Endothelial cell of umbilical vein (primary cell): Measurements from ENCODE around the gene NEU4. TPM values are rescaled to one million over a fixed set of nuclear protein-coding genes. Genes with fewer than 3 reads are reported as not detected.

Experiments
- BruUV-seq: library from RNA; stranded (reverse); fragments of 400-500 nt; replicated peaks from 2 replicates; lab custom pipeline; 2021; lab: Mats Ljungman, UMichigan
- CTCF ChIA-PET: fragments of 300-600, 350-600 bp; sonication (Branson Sonifier 250); formaldehyde crosslinking; loops from one replicate; lab custom pipeline; 2021; ENCODE audit warnings: antibody characterized with exemption, inconsistent platforms; lab: Charles Lee
- POLR2A ChIA-PET: fragments of 300-600, 350-600 bp; sonication (Branson Sonifier 250); formaldehyde crosslinking; loops from one replicate; lab custom pipeline; 2021; ENCODE audit warnings: antibody characterized with exemption, inconsistent platforms; lab: Charles Lee
- DNase-seq: peaks from one replicate; pipeline ENCODE4 v3.0.0-alpha.2; 2011; ENCODE audit warnings: low read depth, low spot score
- FAIRE-seq: peaks from 2 replicates; lab custom pipeline; 2011; peaks lifted over from hg19 to GRCh38; lab: Jason Lieb, UNC
- H2AFZ ChIP-seq: 2 replicates; pipeline ENCODE4 v1.6.0; 2012; ENCODE audit warnings: low read depth, low read length, control low read depth, inconsistent platforms
- H3K27ac ChIP-seq: 2 replicates; pipeline ENCODE4 v1.5.1; 2011; ENCODE audit warnings: low read depth, mild to moderate bottlenecking, control low read depth, low read length, moderate library complexity; ENCODE audit not compliant: insufficient read depth
- H3K27me3 ChIP-seq, 2 experiments: 2 replicates each; pipeline versions ENCODE4 v1.6.0 to v1.6.1; 2011; ENCODE audit warnings: low read length in 2 of 2, mixed read lengths in 1 of 2; ENCODE audit not compliant: control insufficient read depth in 2 of 2, insufficient read depth in 2 of 2
- H3K36me3 ChIP-seq, 2 experiments: 2 replicates in 1 of 2; 3 replicates in 1 of 2; pipeline ENCODE4 v1.5.1; 2011; ENCODE audit warnings: low read length in 2 of 2, mild to moderate bottlenecking in 1 of 2, moderate library complexity in 1 of 2; ENCODE audit not compliant: control insufficient read depth in 2 of 2, insufficient read depth in 2 of 2; ENCODE audit errors: extremely low read depth in 1 of 2
- H3K4me1 ChIP-seq: 3 replicates; pipeline ENCODE4 v1.5.1; 2011; ENCODE audit warnings: mild to moderate bottlenecking, low read length; ENCODE audit not compliant: control insufficient read depth, insufficient read depth; ENCODE audit errors: extremely low read depth
- H3K4me2 ChIP-seq: 2 replicates; pipeline ENCODE4 v1.6.1; 2011; ENCODE audit warnings: low read length, control low read depth, mixed read lengths; ENCODE audit not compliant: insufficient read depth
- H3K4me3 ChIP-seq, 3 experiments: fragments of 200-600 bp in 1 of 3; sonication (generic), shearing (Covaris generic) in 1 of 3; replicated peaks in 1 of 3; 2 replicates each; pipeline ENCODE4 v1.5.1; 2011 to 2016; ENCODE audit warnings: control low read depth in 3 of 3, low read length in 3 of 3, mild to moderate bottlenecking in 2 of 3, inconsistent platforms in 1 of 3, low read depth in 1 of 3, moderate library complexity in 1 of 3; ENCODE audit not compliant: insufficient read depth in 1 of 3
- H3K79me2 ChIP-seq: 2 replicates; pipeline ENCODE4 v1.6.0; 2012; ENCODE audit warnings: low read length, inconsistent platforms; ENCODE audit not compliant: control insufficient read depth, insufficient read depth
- H3K9ac ChIP-seq: replicated peaks from 2 replicates; pipeline ENCODE3; 2011; ENCODE audit warnings: low read length, control low read depth; ENCODE audit not compliant: insufficient read depth; ENCODE audit errors: extremely low read depth
- H3K9me1 ChIP-seq: replicated peaks from 3 replicates; pipeline ENCODE4 v1.6.0; 2011; ENCODE audit warnings: mild to moderate bottlenecking, low read length; ENCODE audit not compliant: control insufficient read depth, insufficient read depth; ENCODE audit errors: extremely low read depth
- H3K9me3 ChIP-seq: replicated peaks from 2 replicates; pipeline ENCODE4 v1.5.1; 2012; ENCODE audit warnings: low read length, inconsistent platforms; ENCODE audit not compliant: control insufficient read depth, insufficient read depth
- H4K20me1 ChIP-seq: replicated peaks from 2 replicates; pipeline ENCODE3; 2011; ENCODE audit warnings: mild to moderate bottlenecking, low read length; ENCODE audit not compliant: control insufficient read depth, insufficient read depth; ENCODE audit errors: extremely low read depth
- CTCF ChIP-seq, 2 donors: IDR thresholded peaks; 1 replicate in 1 of 2; 2 replicates in 1 of 2; pipeline ENCODE4 v1.5.1; 2011; ENCODE audit warnings: low read length in 2 of 2, mild to moderate bottlenecking in 2 of 2, moderate library complexity in 2 of 2, control low read depth in 1 of 2, inconsistent platforms in 1 of 2, low read depth in 1 of 2; ENCODE audit not compliant: insufficient read depth in 1 of 2; ENCODE audit errors: extremely low read depth in 1 of 2
- EZH2 ChIP-seq: IDR thresholded peaks from 2 replicates; pipeline ENCODE4 v1.6.1; 2012; ENCODE audit warnings: borderline replicate concordance, low read depth, mild to moderate bottlenecking, moderate library complexity, low read length, inconsistent platforms; ENCODE audit not compliant: severe bottlenecking
- GATA2 ChIP-seq: IDR thresholded peaks from 2 replicates; pipeline ENCODE4 v1.7.0; 2011; ENCODE audit warnings: low read depth, mild to moderate bottlenecking, moderate library complexity, mixed read lengths, low read length; ENCODE audit not compliant: insufficient read length, insufficient read depth
- POLR2A ChIP-seq: IDR thresholded peaks from 2 replicates; pipeline ENCODE4 v1.6.1; 2012; ENCODE audit warnings: low read depth, mild to moderate bottlenecking, control low read depth, low read length
- POLR2AphosphoS5 ChIP-seq: IDR thresholded peaks from 2 replicates; pipeline ENCODE4 v1.6.1; 2012; ENCODE audit warnings: low read depth, mild to moderate bottlenecking, control low read depth, low read length, moderate library complexity; ENCODE audit not compliant: insufficient read depth
- dilution Hi-C: fragments of 300-500 bp; cut with MboI; formaldehyde crosslinking; loops from one replicate; pipeline ENCODE4 v1.15.0; 2019; ENCODE audit warnings: low sequenced_read_pairs; ENCODE audit not compliant: extremely low pct_ligation_motif_present
- intact Hi-C: fragments of 100-400 bp; cut with micrococcal nuclease; formaldehyde crosslinking; loops from one replicate; pipeline ENCODE4 v1.10.0; 2022
- polyA plus RNA-seq, 4 experiments: library from polyadenylated mRNA; depleted of rRNA in 3 of 4; stranded (reverse) in 3 of 4; unstranded in 1 of 4; fragments of >200 nt; gene quantifications; 2 replicates each; pipeline versions ENCODE4 v1.2.1 to v1.2.3, GENCODE V29; 2011 to 2012; ENCODE audit warnings: missing spikeins in 1 of 4
- total RNA-seq: library from RNA; stranded (reverse); gene quantifications from 2 replicates; pipeline ENCODE4 v1.2.3, GENCODE V29; 2021

Gene NEU4
- total and polyA plus RNA-seq, 2 donors (not counting 3 experiments of a cell fraction or from before 2014, with no cell fraction given): not detected

- BruUV-seq: no TSS peak
- Histone ChIP-seq H3K4me2 (no peak overlapping the region), H3K4me1 (no peaks in the 10 kb centered on the region), H3K79me2 (no peaks in the 10 kb centered on the region), H3K9me1 (no peaks in the 10 kb centered on the region), H4K20me1 (no peaks in the 10 kb centered on the region), H3K9ac (no peak overlapping the region), H3K27me3 (no peaks in the 10 kb centered on the region), H3K27ac (no peak overlapping the region), H2AFZ (no peak overlapping the region), H3K36me3 (no peaks in the 10 kb centered on the region), H3K4me3 (no peak overlapping the region), H3K9me3 (no peaks in the 10 kb centered on the region)
- CTCF ChIA-PET: interaction anchor here (1.2 kb wide), 1 partner anchor 8 kb away, joined by 3 read pairs; no protein-coding TSS in a partner anchor
- intact Hi-C loops: no loop called here
- no peak for FAIRE-seq
- dilution Hi-C loops: no loop called here
- no peak for TF ChIP-seq CTCF (IDR thresholded peaks at IDR 0.05; ENCODE audit: extremely low read depth in 1 of 2, insufficient read depth in 1 of 2, low read depth in 1 of 2, low read length in 2 of 2)
- no peak for TF ChIP-seq GATA2
- no peak for TF ChIP-seq POLR2AphosphoS5
- TF ChIP-seq EZH2: no peak
- no peak for TF ChIP-seq POLR2A
- POLR2A ChIA-PET: no interaction called here
- no peak for DNase-seq
These were observed 42.5 kb downstream of the NEU4 start for GRCh38 chr2:241851325-241852115.
